Keratinocyte (primary cell): ENCODE data around the gene FHL5. TPM values are rescaled to one million over a fixed set of nuclear protein-coding genes. Genes with fewer than 3 reads are reported as not detected.

Source experiments
- DNase-seq: peaks from one replicate; pipeline ENCODE4 v3.0.0-alpha.2; 2011; ENCODE audit warnings: low read depth, missing footprints, low spot score
- FAIRE-seq: peaks from 2 replicates; lab custom pipeline; 2011; peaks lifted over from hg19 to GRCh38; lab: Jason Lieb, UNC
- H2AFZ ChIP-seq: 2 replicates; pipeline ENCODE4 v1.6.0; 2012; ENCODE audit warnings: low read length, control low read depth, inconsistent platforms; ENCODE audit not compliant: control insufficient read depth
- H3K27ac ChIP-seq: 2 replicates; pipeline ENCODE4 v1.5.1; 2011; ENCODE audit warnings: low read length; ENCODE audit not compliant: control insufficient read depth, insufficient read depth
- H3K27me3 ChIP-seq: 3 replicates; pipeline ENCODE4 v1.6.0; 2011; ENCODE audit warnings: low read length; ENCODE audit not compliant: control insufficient read depth, insufficient read depth; ENCODE audit errors: extremely low read depth
- H3K36me3 ChIP-seq, 2 experiments: 2 replicates in 1 of 2; 3 replicates in 1 of 2; pipeline ENCODE4 v1.5.1; 2011; ENCODE audit warnings: low read length in 2 of 2, mild to moderate bottlenecking in 1 of 2; ENCODE audit not compliant: control insufficient read depth in 2 of 2, insufficient read depth in 2 of 2; ENCODE audit errors: extremely low read depth in 1 of 2
- H3K4me1 ChIP-seq: 3 replicates; pipeline ENCODE4 v1.5.1; 2011; ENCODE audit warnings: low read length; ENCODE audit not compliant: control insufficient read depth, insufficient read depth; ENCODE audit errors: extremely low read depth
- H3K4me2 ChIP-seq: 3 replicates; pipeline ENCODE4 v1.6.0; 2011; ENCODE audit warnings: low read depth, low read length; ENCODE audit not compliant: control insufficient read depth, insufficient read depth; ENCODE audit errors: extremely low read depth
- H3K4me3 ChIP-seq, 3 experiments: fragments of 200-600 bp in 1 of 3; sonication (generic) in 1 of 3; 2 replicates in 2 of 3; 3 replicates in 1 of 3; pipeline ENCODE4 v1.5.1; 2011 to 2016; ENCODE audit warnings: low read length in 3 of 3, mild to moderate bottlenecking in 3 of 3, control low read depth in 2 of 3, inconsistent platforms in 1 of 3, low read depth in 1 of 3, mixed read lengths in 1 of 3, mixed run types in 1 of 3, moderate library complexity in 1 of 3; ENCODE audit not compliant: control insufficient read depth in 2 of 3, insufficient read depth in 2 of 3; ENCODE audit errors: extremely low read depth in 1 of 3
- H3K79me2 ChIP-seq: 2 replicates; pipeline ENCODE4 v1.6.0; 2012; ENCODE audit warnings: low read length; ENCODE audit not compliant: control insufficient read depth, insufficient read depth
- H3K9ac ChIP-seq: 3 replicates; pipeline ENCODE4 v1.6.0; 2011; ENCODE audit warnings: low read length; ENCODE audit not compliant: control insufficient read depth, insufficient read depth; ENCODE audit errors: extremely low read depth
- H3K9me1 ChIP-seq: 3 replicates; pipeline ENCODE4 v1.6.0; 2011; ENCODE audit warnings: low read length; ENCODE audit not compliant: control insufficient read depth, insufficient read depth; ENCODE audit errors: extremely low read depth
- H3K9me3 ChIP-seq: 2 replicates; pipeline ENCODE4 v1.5.1; 2012; ENCODE audit warnings: low read depth, low read length; ENCODE audit not compliant: control insufficient read depth
- H4K20me1 ChIP-seq: 3 replicates; pipeline ENCODE4 v1.6.0; 2011; ENCODE audit warnings: low read length; ENCODE audit not compliant: control insufficient read depth, insufficient read depth; ENCODE audit errors: extremely low read depth
- EZH2 ChIP-seq: IDR thresholded peaks from one replicate; pipeline ENCODE4 v1.6.1; 2012; ENCODE audit warnings: inconsistent platforms, mild to moderate bottlenecking, low read length, moderate library complexity
- dilution Hi-C: fragments of 300-500 bp; cut with MboI; formaldehyde crosslinking; loops from one replicate; pipeline ENCODE4 v1.7.0; 2020; ENCODE audit warnings: low sequenced_read_pairs; ENCODE audit not compliant: extremely low pct_ligation_motif_present
- polyA plus RNA-seq, 5 experiments: library from polyadenylated mRNA; depleted of rRNA in 3 of 5; stranded (reverse) in 3 of 5; stranded (forward) in 1 of 5; unstranded in 1 of 5; fragments of >200 nt; gene quantifications; 1 replicate in 1 of 5; 2 replicates in 3 of 5; 3 replicates in 1 of 5; pipeline versions ENCODE4 v1.2.1 to v1.2.3, GENCODE V29; 2011 to 2012; ENCODE audit warnings: missing spikeins in 2 of 5, low read depth in 1 of 5, low replicate concordance in 1 of 5
- TF ChIP-seq, protein P1 (sequence below), 3 experiments: IDR thresholded peaks in 1 of 3; conservative IDR thresholded peaks in 1 of 3; optimal IDR thresholded peaks in 1 of 3; 2 replicates in 2 of 3; 3 replicates in 1 of 3; pipeline versions ENCODE3 to v1.5.1; 2011; ENCODE audit warnings: low read length in 3 of 3, mild to moderate bottlenecking in 3 of 3, moderate library complexity in 2 of 3, control low read depth in 1 of 3, inconsistent platforms in 1 of 3; ENCODE audit not compliant: insufficient read depth in 2 of 3; ENCODE audit errors: extremely low read depth in 1 of 3

Gene FHL5
- polyA plus RNA-seq, 1 donor (not counting 4 experiments of a cell fraction or from before 2014, with no cell fraction given) = not detected

DNA sequence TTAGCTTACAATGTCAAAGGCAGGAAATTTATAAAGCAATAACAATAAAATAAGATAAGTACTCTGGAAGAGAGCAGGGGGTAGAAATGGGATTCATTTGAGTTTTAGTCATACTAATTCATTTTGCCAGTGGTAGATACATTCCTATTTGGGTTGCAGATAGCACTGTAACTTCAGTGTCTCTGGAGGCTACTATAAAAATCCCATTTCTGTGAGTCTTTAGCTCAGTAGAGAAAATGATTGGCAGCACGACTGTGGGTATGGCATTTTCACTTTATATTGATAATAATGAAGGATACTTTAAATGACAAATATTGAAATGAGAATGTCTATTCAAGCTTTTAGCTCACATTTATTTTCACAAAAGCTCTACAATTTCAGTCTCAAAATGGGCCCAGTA, 93.6 kb downstream of the FHL5 start:
- Histone ChIP-seq H3K4me3 (no peak overlapping the region), H3K4me1 (no peaks in the 10 kb centered on the region), H3K27me3 (no peaks in the 10 kb centered on the region), H3K9me3 (no peaks in the 10 kb centered on the region), H3K9me1 (no peaks in the 10 kb centered on the region), H3K9ac (no peak overlapping the region), H4K20me1 (no peaks in the 10 kb centered on the region), H3K36me3 (no peaks in the 10 kb centered on the region), H2AFZ (no peak overlapping the region), H3K79me2 (no peaks in the 10 kb centered on the region), H3K4me2 (no peak overlapping the region), H3K27ac (no peak overlapping the region)
- DNase-seq = no peak
- FAIRE-seq = no peak
- TF ChIP-seq, protein P1, sequence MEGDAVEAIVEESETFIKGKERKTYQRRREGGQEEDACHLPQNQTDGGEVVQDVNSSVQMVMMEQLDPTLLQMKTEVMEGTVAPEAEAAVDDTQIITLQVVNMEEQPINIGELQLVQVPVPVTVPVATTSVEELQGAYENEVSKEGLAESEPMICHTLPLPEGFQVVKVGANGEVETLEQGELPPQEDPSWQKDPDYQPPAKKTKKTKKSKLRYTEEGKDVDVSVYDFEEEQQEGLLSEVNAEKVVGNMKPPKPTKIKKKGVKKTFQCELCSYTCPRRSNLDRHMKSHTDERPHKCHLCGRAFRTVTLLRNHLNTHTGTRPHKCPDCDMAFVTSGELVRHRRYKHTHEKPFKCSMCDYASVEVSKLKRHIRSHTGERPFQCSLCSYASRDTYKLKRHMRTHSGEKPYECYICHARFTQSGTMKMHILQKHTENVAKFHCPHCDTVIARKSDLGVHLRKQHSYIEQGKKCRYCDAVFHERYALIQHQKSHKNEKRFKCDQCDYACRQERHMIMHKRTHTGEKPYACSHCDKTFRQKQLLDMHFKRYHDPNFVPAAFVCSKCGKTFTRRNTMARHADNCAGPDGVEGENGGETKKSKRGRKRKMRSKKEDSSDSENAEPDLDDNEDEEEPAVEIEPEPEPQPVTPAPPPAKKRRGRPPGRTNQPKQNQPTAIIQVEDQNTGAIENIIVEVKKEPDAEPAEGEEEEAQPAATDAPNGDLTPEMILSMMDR (optimal IDR thresholded peaks at IDR 0.05 in 1 of 3, IDR thresholded peaks at IDR 0.05 in 1 of 3, conservative IDR thresholded peaks at IDR 0.05 in 1 of 3; ENCODE audit: extremely low read depth in 1 of 3, insufficient read depth in 2 of 3, low read length in 3 of 3) = no peak
- no peak for TF ChIP-seq EZH2
- dilution Hi-C loops = no loop called here

DNA sequence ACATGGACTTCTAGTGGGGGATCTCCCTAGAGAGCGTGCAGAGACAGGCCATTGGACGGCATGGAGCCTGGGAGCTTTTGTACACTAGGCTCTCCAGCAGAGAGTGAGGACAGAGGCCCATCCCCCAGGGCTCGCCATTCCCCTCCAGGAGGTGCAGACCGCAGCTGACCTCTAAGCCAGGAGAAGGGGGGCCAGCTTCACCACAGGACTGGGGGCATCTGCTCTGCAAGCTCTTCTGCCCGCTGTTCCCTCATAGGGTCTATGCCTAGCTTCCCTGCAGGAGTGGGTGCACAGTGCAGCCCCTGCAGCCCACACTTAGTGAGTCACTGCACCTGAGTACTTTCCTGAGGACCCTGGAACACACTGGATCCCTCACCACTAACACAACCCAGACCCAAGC, 94.4 kb downstream of the FHL5 start:
- H3K9ac ChIP-seq = no peak overlapping the region
- no peaks in the 10 kb centered on the region for H3K4me1 ChIP-seq
- H3K27ac ChIP-seq = no peak overlapping the region
- no peaks in the 10 kb centered on the region for H3K9me3 ChIP-seq
- no peak overlapping the region for H3K4me3 ChIP-seq
- H3K79me2 ChIP-seq = no peaks in the 10 kb centered on the region
- H3K36me3 ChIP-seq = no peaks in the 10 kb centered on the region
- no peak for DNase-seq
- dilution Hi-C loops = no loop called here
- no peak overlapping the region for H3K4me2 ChIP-seq
- TF ChIP-seq, protein P1 (optimal IDR thresholded peaks at IDR 0.05 in 1 of 3, IDR thresholded peaks at IDR 0.05 in 1 of 3, conservative IDR thresholded peaks at IDR 0.05 in 1 of 3; ENCODE audit: extremely low read depth in 1 of 3, insufficient read depth in 2 of 3, low read length in 3 of 3) = no peak
- TF ChIP-seq EZH2 = no peak
- H2AFZ ChIP-seq = no peak overlapping the region
- no peaks in the 10 kb centered on the region for H3K9me1 ChIP-seq
- FAIRE-seq = no peak
- H4K20me1 ChIP-seq = no peaks in the 10 kb centered on the region
- H3K27me3 ChIP-seq = no peaks in the 10 kb centered on the region
